A549 (cell line): Measurements from ENCODE around the gene PRELID3B. TPM values are rescaled to one million over a fixed set of nuclear protein-coding genes. Genes with fewer than 3 reads are reported as not detected.
A peak's percentile ranks its signal among the peaks of the same experiment; 100 is the strongest.

ENCODE experiments used
- ATAC-seq, 2 experiments: fragments of 200-7000 bp in 1 of 2; fragments of >200 bp in 1 of 2; cut with Nextera tagmentation in 1 of 2; cut with Tn5 transposase in 1 of 2; 3 replicates each; pipeline versions ENCODE4 v1.8.0 to v1.9.1; 2018 to 2020; ENCODE audit warnings: mild to moderate bottlenecking in 1 of 2, moderate library complexity in 1 of 2
- CTCF ChIA-PET: fragments of 300-600 bp; sonication (Branson Sonifier 250); formaldehyde crosslinking; extraction: SDS; loops from one replicate; lab custom pipeline; 2021; ENCODE audit warnings: antibody characterized with exemption, inconsistent platforms; lab: Yijun Ruan, JAX
- POLR2A ChIA-PET: fragments of 350-600 bp; formaldehyde crosslinking; extraction: SDS; loops from one replicate; lab custom pipeline; 2021; ENCODE audit warnings: antibody characterized with exemption, inconsistent platforms; lab: Yijun Ruan, JAX
- DNase-seq, 2 experiments: peaks; one replicate each; pipeline versions ENCODE4 v3.0.0 to v3.0.0-alpha.2; 2011 to 2016; ENCODE audit warnings: low read depth in 1 of 2, low spot score in 1 of 2
- FAIRE-seq: peaks from 2 replicates; lab custom pipeline; 2011; peaks lifted over from hg19 to GRCh38; lab: Jason Lieb, UNC
- H3K27ac ChIP-seq, 2 experiments: fragments of >200 bp; sonication (Bioruptor Twin); formaldehyde crosslinking; 3 replicates each; pipeline ENCODE4 v1.5.1; 2016 to 2017
- H3K4me1 ChIP-seq: fragments of >200 bp; sonication (Bioruptor Twin); formaldehyde crosslinking; 3 replicates; pipeline ENCODE4 v1.6.1; 2016
- H3K4me2 ChIP-seq: fragments of >200 bp; sonication (Bioruptor Twin); formaldehyde crosslinking; 3 replicates; pipeline ENCODE4 v1.6.1; 2016
- H3K4me3 ChIP-seq: fragments of >200 bp; sonication (Bioruptor Twin); formaldehyde crosslinking; 3 replicates; pipeline ENCODE4 v1.5.1; 2016
- H3K9me3 ChIP-seq: fragments of >200 bp; sonication (Bioruptor Twin); formaldehyde crosslinking; 3 replicates; pipeline ENCODE4 v1.6.1; 2016
- CHD2 ChIP-seq: fragments of 150-350 bp; IDR thresholded peaks from 2 replicates; pipeline ENCODE4 v1.6.1; 2014; ENCODE audit warnings: low read length; ENCODE audit not compliant: partially characterized antibody
- CHD4 ChIP-seq: fragments of 200-600 bp; sonication (generic); IDR thresholded peaks from 2 replicates; pipeline ENCODE4 v1.6.1; 2016; ENCODE audit warnings: antibody characterized with exemption, mild to moderate bottlenecking, borderline replicate concordance
- EHMT2 ChIP-seq: fragments of 200-600 bp; sonication (generic); IDR thresholded peaks from 2 replicates; pipeline ENCODE4 v1.6.1; 2016; ENCODE audit warnings: antibody characterized with exemption, low read depth, mild to moderate bottlenecking, moderate library complexity
- EP300 ChIP-seq, 2 experiments: fragments of >200 bp; sonication (Bioruptor Twin); formaldehyde crosslinking; IDR thresholded peaks; 2 replicates in 1 of 2; 3 replicates in 1 of 2; pipeline ENCODE4 v1.6.1; 2016 to 2017
- FOXS1 ChIP-seq: fragments of 250-450 bp; sonication (Bioruptor Pico); IDR thresholded peaks from 2 replicates; pipeline ENCODE4 v1.5.0; 2020; ENCODE audit warnings: mild to moderate bottlenecking, moderate library complexity
- GATA3 ChIP-seq: IDR thresholded peaks from 2 replicates; pipeline ENCODE4 v1.6.1; 2012; ENCODE audit warnings: borderline replicate concordance
- HES2 ChIP-seq: fragments of >200 bp; sonication (Bioruptor Twin); formaldehyde crosslinking; IDR thresholded peaks from 2 replicates; pipeline ENCODE4 v1.6.1; 2016
- HOXA7 ChIP-seq: fragments of 250-450 bp; sonication (Bioruptor Pico); IDR thresholded peaks from 2 replicates; pipeline ENCODE4 v1.5.0; 2020; ENCODE audit warnings: mild to moderate bottlenecking, moderate library complexity
- HOXB13 ChIP-seq: fragments of 250-450 bp; sonication (Bioruptor Pico); IDR thresholded peaks from 2 replicates; pipeline ENCODE4 v1.5.0; 2020; ENCODE audit warnings: low read depth, mild to moderate bottlenecking, moderate library complexity
- JUNB ChIP-seq: fragments of >200 bp; sonication (Bioruptor Twin); formaldehyde crosslinking; IDR thresholded peaks from 2 replicates; pipeline ENCODE4 v1.6.1; 2016
- KDM1A ChIP-seq: fragments of 200-600 bp; sonication (generic); IDR thresholded peaks from 2 replicates; pipeline ENCODE4 v1.6.1; 2016; ENCODE audit warnings: low read depth, mild to moderate bottlenecking
- PBX3 ChIP-seq: IDR thresholded peaks from 2 replicates; pipeline ENCODE4 v1.6.1; 2012
- POLR2A ChIP-seq: IDR thresholded peaks from 2 replicates; pipeline ENCODE4 v1.6.1; 2012; ENCODE audit warnings: mild to moderate bottlenecking, low read length
- RARB ChIP-seq: fragments of 250-450 bp; sonication (Bioruptor Pico); IDR thresholded peaks from 2 replicates; pipeline ENCODE4 v1.8.0; 2021; ENCODE audit warnings: mild to moderate bottlenecking, moderate library complexity
- RNF2 ChIP-seq: fragments of 200-600 bp; sonication (generic); IDR thresholded peaks from 2 replicates; pipeline ENCODE4 v1.6.1; 2016; ENCODE audit warnings: low read depth, mild to moderate bottlenecking, antibody characterized with exemption, moderate library complexity, borderline replicate concordance
- SMC3 ChIP-seq: fragments of >200 bp; sonication (Bioruptor Twin); formaldehyde crosslinking; IDR thresholded peaks from 3 replicates; pipeline ENCODE4 v1.6.1; 2018; ENCODE audit warnings: inconsistent platforms
- TP53 ChIP-seq: fragments of 250-450 bp; sonication (Bioruptor Pico); IDR thresholded peaks from 2 replicates; pipeline ENCODE4 v1.5.0; 2021; ENCODE audit warnings: mild to moderate bottlenecking, moderate library complexity
- ZNF302 ChIP-seq: fragments of 250-450 bp; sonication (Bioruptor Pico); IDR thresholded peaks from 2 replicates; pipeline ENCODE4 v1.9.0; 2021; ENCODE audit warnings: inconsistent platforms, mild to moderate bottlenecking, moderate library complexity
- WGBS: methylation state at CpG from one replicate; pipeline ENCODE4 v1.1.6; 2017; ENCODE audit errors: missing lambda C conversion rate; 5-methylcytosine and 5-hydroxymethylcytosine counted together
- polyA plus RNA-seq, 4 experiments: library from polyadenylated mRNA; depleted of rRNA in 3 of 4; stranded (reverse); fragments of >200 nt; fragmentation: RNase III in 1 of 4; extraction: RNeasy Plus Mini Kit Qiagen cat#74134 plus additional on column Dnase treatment in 1 of 4; gene quantifications; 2 replicates in 3 of 4; 3 replicates in 1 of 4; pipeline ENCODE4 v1.2.3, GENCODE V29; 2011 to 2017

Gene PRELID3B
- polyA plus RNA-seq, 2 of the 4 experiments (the other 2 are of a cell fraction): 85.6 to 143 TPM

- POLR2A ChIA-PET: no interaction called here
- no peaks in the 10 kb centered on the region for H3K9me3 ChIP-seq
- TF ChIP-seq FOXS1 (CRISPR knock-in tag) (no peak), GATA3 (no peak)
- no peak for DNase-seq
- H3K4me2 ChIP-seq: peak overlapping the region; percentile 92; the same call in 2 of the 3 replicates
- CTCF ChIA-PET: no interaction called here
- H3K4me3 ChIP-seq: no peak overlapping the region
- H3K4me1 ChIP-seq: peaks cover 34% of the 10 kb centered on the region
- no peak overlapping the region for H3K27ac ChIP-seq
- no peak for FAIRE-seq
- no peak for ATAC-seq
- 89% methylated on average over 1 of the region's 1 CpG for WGBS
Observed at GRCh38 chr20:59039233-59039632, 3.4 kb downstream of the PRELID3B start.

- no peak for DNase-seq
- TF ChIP-seq TP53 (no peak), FOXS1 (CRISPR knock-in tag) (no peak)
- Histone ChIP-seq H3K4me2 (no peak overlapping the region), H3K9me3 (no peaks in the 10 kb centered on the region), H3K27ac (no peak overlapping the region), H3K4me1 (peaks cover 35% of the 10 kb centered on the region; the same call in 2 of the 3 replicates), H3K4me3 (no peak overlapping the region)
- no peak for FAIRE-seq
- ATAC-seq: no peak
- POLR2A ChIA-PET: no interaction called here
- CTCF ChIA-PET: interaction anchor here (1.9 kb wide), 1 partner anchor 167 kb away, joined by 4 read pairs; no protein-coding TSS in a partner anchor
- WGBS: 97% methylated on average over 12 of the region's 12 CpGs
Observed at GRCh38 chr20:59037386-59037785, 5.2 kb downstream of the PRELID3B start.

- ATAC-seq: no peak
- CTCF ChIA-PET: interaction anchor here (1.0 kb wide), 1 partner anchor 187 kb away, joined by 4 read pairs; no protein-coding TSS in a partner anchor
- 92% methylated on average over 3 of the region's 3 CpGs for WGBS
- no peak for FAIRE-seq
- Histone ChIP-seq H3K27ac (no peak overlapping the region), H3K9me3 (no peaks in the 10 kb centered on the region), H3K4me2 (no peak overlapping the region), H3K4me1 (peaks cover 28% of the 10 kb centered on the region; the same call in 2 of the 3 replicates), H3K4me3 (no peak overlapping the region)
- POLR2A ChIA-PET: no interaction called here
- TF ChIP-seq SMC3: no peak
- TF ChIP-seq RARB (CRISPR knock-in tag): no peak
- TF ChIP-seq HOXA7: no peak
- TF ChIP-seq CHD2: no peak
- TF ChIP-seq RNF2: no peak
- TF ChIP-seq JUNB: no peak
- no peak for TF ChIP-seq EP300 (IDR thresholded peaks at IDR 0.05)
- TF ChIP-seq CHD4: no peak
- no peak for TF ChIP-seq PBX3
- no peak for DNase-seq
Observed at GRCh38 chr20:59035381-59035780, 7.2 kb downstream of the PRELID3B start.

- 90% methylated on average over 2 of the region's 2 CpGs for WGBS
- no peak for DNase-seq
- Histone ChIP-seq H3K4me2 (no peak overlapping the region), H3K9me3 (no peaks in the 10 kb centered on the region), H3K4me1 (peaks cover 30% of the 10 kb centered on the region)
- no peak for ATAC-seq
- CTCF ChIA-PET: interaction anchor here (0.6 to 2.6 kb wide), 7 partner anchors 14 to 382 kb away, joined by 3 to 5 read pairs (median 3); partner anchors contain the start of genes STX16 and TUBB1
- TF ChIP-seq HES2: no peak
- TF ChIP-seq KDM1A: no peak
- no peak for TF ChIP-seq RNF2
- TF ChIP-seq EHMT2: no peak
- no peak for TF ChIP-seq POLR2A
- TF ChIP-seq HOXB13 (CRISPR knock-in tag): no peak
- no peak for TF ChIP-seq ZNF302 (CRISPR knock-in tag)
- TF ChIP-seq, all 56 proteins: peak for 0
- POLR2A ChIA-PET: interaction anchor here (2.8 to 2.9 kb wide), 2 partner anchors 9 to 52 kb away, joined by 34 to 35 read pairs; partner anchors contain the start of genes NELFCD and PRELID3B
- FAIRE-seq: no peak
- H3K27ac ChIP-seq: no peak overlapping the region
- no peak overlapping the region for H3K4me3 ChIP-seq
Observed at GRCh38 chr20:59033616-59034165, 8.9 kb downstream of the PRELID3B start.
